ENCODE measurements around the gene MAP3K14. TPM values are rescaled to one million over a fixed set of nuclear protein-coding genes. Genes with fewer than 3 reads are reported as not detected.

MAP3K14 gene
- polyA plus RNA-seq, 1 experiment, result 4.9 TPM

DNA sequence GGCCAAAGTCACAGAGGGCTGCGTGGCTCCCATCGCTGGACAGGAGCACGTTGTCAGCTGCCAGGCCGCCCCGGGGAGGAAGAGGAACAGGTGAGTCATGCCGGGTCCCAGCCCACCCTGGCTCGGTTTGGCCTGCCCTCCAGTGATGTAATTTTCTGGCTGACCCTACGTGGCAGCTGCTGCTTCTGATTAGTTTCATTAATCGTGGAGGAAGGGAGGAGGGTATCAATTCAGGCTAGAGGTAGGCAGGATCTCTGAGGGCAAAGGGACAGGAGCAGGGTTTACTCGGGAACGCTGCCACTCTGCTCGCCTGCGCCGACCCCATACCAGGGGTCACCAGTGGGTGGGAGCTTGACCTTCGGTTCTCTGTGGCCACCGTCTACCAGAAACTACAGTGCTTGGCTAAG, 43.3 kb downstream of the MAP3K14 start:
- POLR2A ChIA-PET, result no interaction called here
- TF ChIP-seq, protein P1, sequence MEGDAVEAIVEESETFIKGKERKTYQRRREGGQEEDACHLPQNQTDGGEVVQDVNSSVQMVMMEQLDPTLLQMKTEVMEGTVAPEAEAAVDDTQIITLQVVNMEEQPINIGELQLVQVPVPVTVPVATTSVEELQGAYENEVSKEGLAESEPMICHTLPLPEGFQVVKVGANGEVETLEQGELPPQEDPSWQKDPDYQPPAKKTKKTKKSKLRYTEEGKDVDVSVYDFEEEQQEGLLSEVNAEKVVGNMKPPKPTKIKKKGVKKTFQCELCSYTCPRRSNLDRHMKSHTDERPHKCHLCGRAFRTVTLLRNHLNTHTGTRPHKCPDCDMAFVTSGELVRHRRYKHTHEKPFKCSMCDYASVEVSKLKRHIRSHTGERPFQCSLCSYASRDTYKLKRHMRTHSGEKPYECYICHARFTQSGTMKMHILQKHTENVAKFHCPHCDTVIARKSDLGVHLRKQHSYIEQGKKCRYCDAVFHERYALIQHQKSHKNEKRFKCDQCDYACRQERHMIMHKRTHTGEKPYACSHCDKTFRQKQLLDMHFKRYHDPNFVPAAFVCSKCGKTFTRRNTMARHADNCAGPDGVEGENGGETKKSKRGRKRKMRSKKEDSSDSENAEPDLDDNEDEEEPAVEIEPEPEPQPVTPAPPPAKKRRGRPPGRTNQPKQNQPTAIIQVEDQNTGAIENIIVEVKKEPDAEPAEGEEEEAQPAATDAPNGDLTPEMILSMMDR (IDR thresholded peaks at IDR 0.05; ENCODE audit: low read depth, low read length), result no peak
- Histone ChIP-seq H3K27me3 (ENCODE audit: control insufficient read depth, insufficient read depth, low read length) (no peaks in the 10 kb centered on the region), H3K4me3 (ENCODE audit: low read depth, low read length) (no peak overlapping the region), H3K27ac (ENCODE audit: low read depth, low read length) (no peak overlapping the region), H3K9me3 (ENCODE audit: control insufficient read depth, insufficient read depth, low read length) (no peaks in the 10 kb centered on the region)
- DNase-seq (ENCODE audit: low read depth, low spot score), result no peak
- CTCF ChIA-PET, result no interaction called here

DNA sequence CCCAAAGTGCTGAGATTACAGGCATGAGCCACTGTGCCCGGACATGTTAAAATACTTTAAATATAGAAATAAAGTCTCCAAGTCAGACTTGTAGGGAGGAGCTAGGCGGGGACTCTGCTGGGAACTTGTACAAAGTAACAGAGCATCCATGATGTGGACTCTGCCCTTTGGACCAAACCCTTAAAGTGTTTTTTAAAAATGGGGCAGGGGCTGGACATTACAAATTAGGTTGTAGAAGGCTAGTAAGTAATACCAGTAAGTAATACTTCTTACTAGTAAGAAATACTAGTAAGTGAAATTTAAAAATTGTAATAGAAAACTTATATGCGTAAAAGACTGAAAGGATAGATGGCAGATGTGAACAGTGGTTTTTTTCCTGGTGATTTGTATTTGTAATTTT, 45.2 kb downstream of the MAP3K14 start:
- no peak for DNase-seq (ENCODE audit: low read depth, low spot score)
- TF ChIP-seq, protein P1 (IDR thresholded peaks at IDR 0.05; ENCODE audit: low read depth, low read length), result no peak
- H3K9me3 ChIP-seq (ENCODE audit: control insufficient read depth, insufficient read depth, low read length), result no peaks in the 10 kb centered on the region
- ChIA-PET CTCF (interaction anchor here (1.5 kb wide), 1 partner anchor 114 kb away, joined by 7 read pairs; no protein-coding TSS in a partner anchor), POLR2A (no interaction called here)
- H3K27ac ChIP-seq (ENCODE audit: low read depth, low read length), result no peak overlapping the region
- no peaks in the 10 kb centered on the region for H3K27me3 ChIP-seq (ENCODE audit: control insufficient read depth, insufficient read depth, low read length)
- H3K4me3 ChIP-seq (ENCODE audit: low read depth, low read length), result no peak overlapping the region

DNA sequence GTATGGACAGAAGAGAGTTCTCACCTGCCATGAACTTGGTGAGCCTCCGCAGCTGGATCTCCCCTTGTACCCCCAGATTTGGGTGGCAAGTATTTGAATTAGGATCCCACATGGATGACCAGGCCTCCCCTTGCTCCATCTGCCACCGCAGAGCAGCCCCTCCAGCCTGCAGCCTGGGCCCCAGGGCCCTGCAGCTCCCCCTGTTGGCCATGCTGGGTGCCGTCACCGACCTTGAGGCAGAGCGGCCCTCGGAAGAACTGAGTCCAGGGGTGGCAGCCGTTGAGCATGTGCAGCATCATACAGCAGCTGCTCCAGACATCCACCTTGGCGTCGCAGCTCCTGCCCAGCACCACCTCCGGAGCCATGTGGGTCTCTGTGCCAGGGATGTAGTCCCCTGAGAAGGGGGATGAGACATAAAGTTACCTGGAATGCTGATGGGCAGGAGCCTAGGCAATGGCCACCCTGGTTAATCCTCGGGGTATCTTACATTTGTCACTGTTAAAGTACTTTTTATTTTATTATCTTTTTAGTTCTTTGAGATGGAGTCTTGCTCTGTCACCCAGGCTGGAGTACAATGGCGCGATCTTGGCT, 45.9 kb downstream of the MAP3K14 start:
- no peaks in the 10 kb centered on the region for H3K9me3 ChIP-seq (ENCODE audit: control insufficient read depth, insufficient read depth, low read length)
- ChIA-PET POLR2A (no interaction called here), CTCF (interaction anchor here (1.5 kb wide), 1 partner anchor 115 kb away, joined by 7 read pairs; no protein-coding TSS in a partner anchor)
- H3K4me3 ChIP-seq (ENCODE audit: low read depth, low read length), result no peak overlapping the region
- TF ChIP-seq, protein P1 (IDR thresholded peaks at IDR 0.05; ENCODE audit: low read depth, low read length), result peak; percentile 53
- no peak for DNase-seq (ENCODE audit: low read depth, low spot score)
- H3K27me3 ChIP-seq (ENCODE audit: control insufficient read depth, insufficient read depth, low read length), result no peaks in the 10 kb centered on the region
- H3K27ac ChIP-seq (ENCODE audit: low read depth, low read length), result no peak overlapping the region

DNA sequence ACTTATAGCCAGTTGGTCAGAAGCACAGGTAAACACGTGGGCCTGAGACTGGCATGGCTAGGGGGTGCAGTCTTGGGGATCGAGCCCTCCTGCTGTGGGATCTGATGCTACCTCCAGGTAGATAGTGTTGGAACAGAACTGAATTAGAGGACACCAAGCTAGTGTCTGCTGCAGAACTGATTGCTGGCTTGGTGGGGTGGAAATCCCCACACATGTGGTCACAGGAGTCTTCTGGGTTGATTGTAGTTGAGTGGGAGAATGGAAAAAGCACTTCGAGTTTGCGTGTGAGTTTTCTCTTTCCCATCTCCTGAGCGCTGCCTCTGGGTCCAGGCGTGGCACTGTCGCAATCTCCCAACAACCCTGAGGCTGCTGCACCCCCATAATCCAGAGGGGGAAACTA, 46.9 kb downstream of the MAP3K14 start:
- H3K9me3 ChIP-seq (ENCODE audit: control insufficient read depth, insufficient read depth, low read length), result no peaks in the 10 kb centered on the region
- H3K4me3 ChIP-seq (ENCODE audit: low read depth, low read length), result no peak overlapping the region
- no peak overlapping the region for H3K27ac ChIP-seq (ENCODE audit: low read depth, low read length)
- POLR2A ChIA-PET, result no interaction called here
- DNase-seq (ENCODE audit: low read depth, low spot score), result no peak
- CTCF ChIA-PET, result interaction anchor here (1.0 to 2.1 kb wide), 2 partner anchors 34 to 115 kb away, joined by 3 to 7 read pairs; no protein-coding TSS in a partner anchor
- TF ChIP-seq, protein P1 (IDR thresholded peaks at IDR 0.05; ENCODE audit: low read depth, low read length), result no peak
- no peaks in the 10 kb centered on the region for H3K27me3 ChIP-seq (ENCODE audit: control insufficient read depth, insufficient read depth, low read length)

DNA sequence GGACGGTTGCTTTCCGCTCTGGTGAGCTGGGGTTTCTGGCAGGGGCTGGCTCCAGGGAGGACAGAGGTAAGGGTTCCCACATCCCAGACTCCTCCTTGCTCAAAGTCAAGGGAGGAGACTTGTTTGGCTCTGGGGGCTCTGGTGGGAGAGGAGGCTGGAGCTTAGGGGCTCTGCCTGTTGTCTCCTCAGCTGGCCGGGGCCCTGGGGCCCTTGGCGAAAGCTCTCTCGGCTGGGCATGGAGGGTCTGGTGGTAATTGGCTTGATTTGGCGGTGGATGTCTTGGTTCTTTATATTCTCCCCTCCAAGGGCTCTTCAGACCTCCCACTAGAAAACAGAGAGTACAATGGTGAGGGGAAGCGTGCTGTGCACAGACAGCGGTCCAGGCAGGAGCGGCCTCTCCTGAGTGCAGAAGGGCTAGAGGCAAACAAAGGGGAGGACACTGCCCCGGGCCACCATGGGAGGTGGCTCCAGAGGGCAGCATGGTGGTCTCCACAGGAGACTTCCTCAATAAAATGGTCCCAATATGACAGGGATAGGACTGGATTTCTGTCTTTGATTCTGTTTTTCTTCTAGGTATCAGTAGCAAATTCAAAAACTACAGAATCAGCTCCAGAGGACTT, 49.3 kb downstream of the MAP3K14 start:
- ChIA-PET POLR2A (interaction anchor here (0.6 kb wide), 1 partner anchor 119 kb away, joined by 3 read pairs; the partner anchor contains the start of gene HEXIM1), CTCF (interaction anchor here (1.6 kb wide), 1 partner anchor 10 kb away, joined by 8 read pairs; no protein-coding TSS in a partner anchor)
- TF ChIP-seq, protein P1 (IDR thresholded peaks at IDR 0.05; ENCODE audit: low read depth, low read length), result no peak
- no peak overlapping the region for H3K4me3 ChIP-seq (ENCODE audit: low read depth, low read length)
- no peaks in the 10 kb centered on the region for H3K9me3 ChIP-seq (ENCODE audit: control insufficient read depth, insufficient read depth, low read length)
- H3K27me3 ChIP-seq (ENCODE audit: control insufficient read depth, insufficient read depth, low read length), result no peaks in the 10 kb centered on the region
- no peak for DNase-seq (ENCODE audit: low read depth, low spot score)
- H3K27ac ChIP-seq (ENCODE audit: low read depth, low read length), result no peak overlapping the region

Data from AG04450 (cell line).